ENCODE measurements around the gene NLK. TPM values are rescaled to one million over a fixed set of nuclear protein-coding genes. Genes with fewer than 3 reads are reported as not detected.
"Not testable (repeated sequence)": the region's sequence is repeated elsewhere in the genome, so short reads cannot be mapped to it uniquely, and the experiment has no call there.

The NLK gene
- total and polyA plus RNA-seq, 4 donors: 7.1 to 27.0 (median 12.1) TPM

GRCh38 chr17:28031174-28031573 lies 11.3 kb upstream of the NLK start:
- no peaks in the 10 kb centered on the region for H3K27me3 ChIP-seq (ENCODE audit: control insufficient read depth in 3 of 3, insufficient read depth in 3 of 3, low read length in 2 of 3)
- ATAC-seq (ENCODE audit: insufficient read depth, low FRiP score): no peak
- no peak overlapping the region for H3K9ac ChIP-seq (ENCODE audit: insufficient read depth in 1 of 2, low read length in 2 of 2)
- no peaks in the 10 kb centered on the region for H3K9me3 ChIP-seq (ENCODE audit: control insufficient read depth in 4 of 4, insufficient read depth in 3 of 4, low read length in 3 of 4)
- no peak for TF ChIP-seq CTCF (IDR thresholded peaks at IDR 0.05; ENCODE audit: control extremely low read depth, extremely low read depth)
- H3K36me3 ChIP-seq (ENCODE audit: control insufficient read depth in 4 of 4, insufficient read depth in 4 of 4, low read length in 4 of 4): no peaks in the 10 kb centered on the region
- DNase-seq: no peak
- H3K4me1 ChIP-seq (ENCODE audit: control insufficient read depth in 5 of 5, insufficient read depth in 5 of 5, low read length in 5 of 5): no peaks in the 10 kb centered on the region
- no peak overlapping the region for H3K27ac ChIP-seq (ENCODE audit: low read depth in 1 of 2, low read length in 1 of 2)
- no peak overlapping the region for H3K4me3 ChIP-seq
- 89 to 95% methylated on average over 6 of the region's 6 CpGs for WGBS, 2 donors

GRCh38 chr17:28033972-28034714 lies 8.3 kb upstream of the NLK start:
- Histone ChIP-seq H3K9ac (ENCODE audit: insufficient read depth in 1 of 2, low read length in 2 of 2) (no peak overlapping the region), H3K4me1 (ENCODE audit: control insufficient read depth in 5 of 5, insufficient read depth in 5 of 5, low read length in 5 of 5) (no peaks in the 10 kb centered on the region), H3K9me3 (ENCODE audit: control insufficient read depth in 4 of 4, insufficient read depth in 3 of 4, low read length in 3 of 4) (no peaks in the 10 kb centered on the region), H3K27ac (ENCODE audit: low read depth in 1 of 2, low read length in 1 of 2) (peak overlapping the region in 1 of 2 donors; percentile 51), H3K4me3 (no peak overlapping the region), H3K36me3 (ENCODE audit: control insufficient read depth in 4 of 4, insufficient read depth in 4 of 4, low read length in 4 of 4) (no peaks in the 10 kb centered on the region), H3K27me3 (ENCODE audit: control insufficient read depth in 3 of 3, insufficient read depth in 3 of 3, low read length in 2 of 3) (no peaks in the 10 kb centered on the region)
- 40 to 43% methylated on average over 8 of the region's 8 CpGs for WGBS, 2 donors
- peak in 1 of 3 donors; percentile 14 for DNase-seq
- no peak for ATAC-seq (ENCODE audit: insufficient read depth, low FRiP score)
- no peak for TF ChIP-seq CTCF (IDR thresholded peaks at IDR 0.05; ENCODE audit: control extremely low read depth, extremely low read depth)

GRCh38 chr17:28035452-28035851 lies 7.0 kb upstream of the NLK start:
- 87 to 96% methylated on average over 4 of the region's 4 CpGs for WGBS, 2 donors
- not testable (repeated sequence) for H3K27me3 ChIP-seq (ENCODE audit: control insufficient read depth in 3 of 3, insufficient read depth in 3 of 3, low read length in 2 of 3); H3K27ac ChIP-seq (ENCODE audit: low read depth in 1 of 2, low read length in 1 of 2); H3K4me1 ChIP-seq (ENCODE audit: control insufficient read depth in 5 of 5, insufficient read depth in 5 of 5, low read length in 5 of 5); H3K9ac ChIP-seq (ENCODE audit: insufficient read depth in 1 of 2, low read length in 2 of 2); DNase-seq; H3K4me3 ChIP-seq; H3K9me3 ChIP-seq (ENCODE audit: control insufficient read depth in 4 of 4, insufficient read depth in 3 of 4, low read length in 3 of 4); ATAC-seq (ENCODE audit: insufficient read depth, low FRiP score); H3K36me3 ChIP-seq (ENCODE audit: control insufficient read depth in 4 of 4, insufficient read depth in 4 of 4, low read length in 4 of 4)

GRCh38 chr17:28035884-28036283 lies 6.6 kb upstream of the NLK start:
- H3K9me3 ChIP-seq (ENCODE audit: control insufficient read depth in 4 of 4, insufficient read depth in 3 of 4, low read length in 3 of 4); H3K9ac ChIP-seq (ENCODE audit: insufficient read depth in 1 of 2, low read length in 2 of 2); DNase-seq; H3K4me1 ChIP-seq (ENCODE audit: control insufficient read depth in 5 of 5, insufficient read depth in 5 of 5, low read length in 5 of 5); H3K4me3 ChIP-seq; ATAC-seq (ENCODE audit: insufficient read depth, low FRiP score); H3K36me3 ChIP-seq (ENCODE audit: control insufficient read depth in 4 of 4, insufficient read depth in 4 of 4, low read length in 4 of 4); H3K27me3 ChIP-seq (ENCODE audit: control insufficient read depth in 3 of 3, insufficient read depth in 3 of 3, low read length in 2 of 3); H3K27ac ChIP-seq (ENCODE audit: low read depth in 1 of 2, low read length in 1 of 2): not testable (repeated sequence)
- 87 to 91% methylated on average over 2 of the region's 2 CpGs for WGBS, 2 donors

Measured in lung (tissue), 12 donors.